ENCODE data around the gene AOAH.

GRCh38 chr7:36532981-36533499, 191.3 kb downstream of the AOAH start:
- TF ChIP-seq, protein P1, sequence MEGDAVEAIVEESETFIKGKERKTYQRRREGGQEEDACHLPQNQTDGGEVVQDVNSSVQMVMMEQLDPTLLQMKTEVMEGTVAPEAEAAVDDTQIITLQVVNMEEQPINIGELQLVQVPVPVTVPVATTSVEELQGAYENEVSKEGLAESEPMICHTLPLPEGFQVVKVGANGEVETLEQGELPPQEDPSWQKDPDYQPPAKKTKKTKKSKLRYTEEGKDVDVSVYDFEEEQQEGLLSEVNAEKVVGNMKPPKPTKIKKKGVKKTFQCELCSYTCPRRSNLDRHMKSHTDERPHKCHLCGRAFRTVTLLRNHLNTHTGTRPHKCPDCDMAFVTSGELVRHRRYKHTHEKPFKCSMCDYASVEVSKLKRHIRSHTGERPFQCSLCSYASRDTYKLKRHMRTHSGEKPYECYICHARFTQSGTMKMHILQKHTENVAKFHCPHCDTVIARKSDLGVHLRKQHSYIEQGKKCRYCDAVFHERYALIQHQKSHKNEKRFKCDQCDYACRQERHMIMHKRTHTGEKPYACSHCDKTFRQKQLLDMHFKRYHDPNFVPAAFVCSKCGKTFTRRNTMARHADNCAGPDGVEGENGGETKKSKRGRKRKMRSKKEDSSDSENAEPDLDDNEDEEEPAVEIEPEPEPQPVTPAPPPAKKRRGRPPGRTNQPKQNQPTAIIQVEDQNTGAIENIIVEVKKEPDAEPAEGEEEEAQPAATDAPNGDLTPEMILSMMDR (CRISPR knock-in tag; IDR thresholded peaks at IDR 0.05): no peak
- TF ChIP-seq FIP1L1 (IDR thresholded peaks at IDR 0.05; ENCODE audit: borderline replicate concordance, insufficient read depth, low read depth, low read length) (no peak), EZH2 (conservative IDR thresholded peaks at IDR 0.05; ENCODE audit: low read depth, low read length) (no peak)

Data from HepG2 (cell line).